AG20443 (cell line): ENCODE data around the gene BHLHE40.
A peak's percentile ranks its signal among the peaks of the same experiment; 100 is the strongest.

Source experiments
- DNase-seq: peaks from one replicate; pipeline ENCODE4 v3.0.0; 2012; ENCODE audit warnings: low spot score, mixed read lengths

Gene BHLHE40

DNA sequence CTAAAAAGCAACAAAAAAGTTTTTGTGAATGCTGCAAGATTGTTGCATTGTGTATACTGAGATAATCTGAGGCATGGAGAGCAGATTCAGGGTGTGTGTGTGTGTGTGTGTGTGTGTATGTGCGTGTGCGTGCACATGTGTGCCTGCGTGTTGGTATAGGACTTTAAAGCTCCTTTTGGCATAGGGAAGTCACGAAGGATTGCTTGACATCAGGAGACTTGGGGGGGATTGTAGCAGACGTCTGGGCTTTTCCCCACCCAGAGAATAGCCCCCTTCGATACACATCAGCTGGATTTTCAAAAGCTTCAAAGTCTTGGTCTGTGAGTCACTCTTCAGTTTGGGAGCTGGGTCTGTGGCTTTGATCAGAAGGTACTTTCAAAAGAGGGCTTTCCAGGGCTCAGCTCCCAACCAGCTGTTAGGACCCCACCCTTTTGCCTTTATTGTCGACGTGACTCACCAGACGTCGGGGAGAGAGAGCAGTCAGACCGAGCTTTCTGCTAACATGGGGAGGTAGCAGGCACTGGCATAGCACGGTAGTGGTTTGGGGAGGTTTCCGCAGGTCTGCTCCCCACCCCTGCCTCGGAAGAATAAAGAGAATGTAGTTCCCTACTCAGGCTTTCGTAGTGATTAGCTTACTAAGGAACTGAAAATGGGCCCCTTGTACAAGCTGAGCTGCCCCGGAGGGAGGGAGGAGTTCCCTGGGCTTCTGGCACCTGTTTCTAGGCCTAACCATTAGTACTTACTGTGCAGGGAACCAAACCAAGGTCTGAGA is 4.7 kb downstream of the BHLHE40 start:
- peak; percentile 59 for DNase-seq

- no peak for DNase-seq
These were observed 5.3 kb downstream of the BHLHE40 start for GRCh38 chr3:4984511-4984864.

DNA sequence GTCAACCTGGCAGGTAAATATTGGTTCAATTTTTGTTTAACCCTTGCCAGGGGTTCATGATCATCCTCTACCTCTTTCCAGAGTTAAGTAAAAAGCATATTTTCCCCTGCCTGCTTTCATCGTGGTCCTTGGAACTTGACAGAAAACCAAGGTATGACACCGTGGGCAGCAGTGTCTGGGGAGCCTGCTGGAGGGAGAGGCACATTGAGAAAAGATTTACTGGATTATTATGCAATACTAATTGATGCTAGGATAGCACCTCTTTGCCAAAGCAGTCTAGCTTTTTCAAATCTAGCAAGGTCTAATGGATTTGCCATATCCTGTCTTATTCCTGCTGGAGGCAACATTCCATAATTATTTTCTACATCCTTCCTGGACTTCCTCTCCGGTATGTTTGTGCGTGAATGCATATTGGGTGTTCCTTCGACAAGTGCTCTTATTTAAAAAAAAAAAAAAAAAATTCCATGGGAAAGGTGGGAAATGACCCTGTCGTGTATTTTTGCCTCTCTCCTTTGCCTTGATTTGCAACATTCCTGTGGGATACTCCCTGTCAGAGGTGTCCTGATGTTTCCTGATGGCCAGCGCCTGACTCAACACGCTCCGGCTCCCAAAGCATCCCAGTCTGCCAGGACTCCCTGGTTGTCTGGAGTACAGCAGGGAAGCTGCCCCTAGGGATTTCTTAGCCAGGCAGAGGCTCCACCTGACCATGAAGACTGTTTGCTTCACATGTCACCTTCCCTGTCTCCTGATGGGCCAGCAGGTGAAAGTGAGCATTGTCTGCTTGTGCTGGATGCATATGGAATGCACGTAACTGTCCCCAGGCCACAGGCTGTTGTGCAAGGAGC is 6.3 kb downstream of the BHLHE40 start:
- DNase-seq = no peak

DNA sequence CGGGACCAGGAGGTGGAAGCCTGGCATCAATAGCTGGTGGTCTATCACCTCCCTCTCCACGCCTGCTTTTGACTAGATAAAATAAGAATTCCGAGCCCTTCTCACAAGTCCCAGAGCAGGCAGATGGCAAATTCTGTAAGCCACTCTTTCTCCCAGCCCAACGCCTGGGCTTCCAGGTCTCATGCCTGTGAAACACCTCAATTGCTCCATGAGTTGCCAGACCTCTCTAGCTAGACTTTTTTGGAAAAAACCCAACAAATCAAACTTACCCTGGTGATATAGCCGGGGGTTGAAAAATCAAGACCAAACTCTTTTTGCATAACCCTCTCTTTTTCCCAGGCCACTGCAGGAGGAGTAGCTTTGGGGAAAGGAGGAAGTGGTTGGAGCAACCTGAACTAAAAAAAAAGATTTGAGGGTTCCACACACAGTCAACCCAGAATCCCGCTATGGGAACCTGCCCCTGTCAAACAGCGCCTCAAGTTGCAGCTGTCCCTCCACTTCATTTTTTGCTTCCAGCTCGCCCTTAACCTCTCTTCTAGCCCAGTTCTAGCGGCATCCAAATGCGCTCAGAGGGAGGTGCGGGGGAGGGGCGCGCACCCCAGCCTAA is 7.0 kb downstream of the BHLHE40 start:
- no peak for DNase-seq

DNA sequence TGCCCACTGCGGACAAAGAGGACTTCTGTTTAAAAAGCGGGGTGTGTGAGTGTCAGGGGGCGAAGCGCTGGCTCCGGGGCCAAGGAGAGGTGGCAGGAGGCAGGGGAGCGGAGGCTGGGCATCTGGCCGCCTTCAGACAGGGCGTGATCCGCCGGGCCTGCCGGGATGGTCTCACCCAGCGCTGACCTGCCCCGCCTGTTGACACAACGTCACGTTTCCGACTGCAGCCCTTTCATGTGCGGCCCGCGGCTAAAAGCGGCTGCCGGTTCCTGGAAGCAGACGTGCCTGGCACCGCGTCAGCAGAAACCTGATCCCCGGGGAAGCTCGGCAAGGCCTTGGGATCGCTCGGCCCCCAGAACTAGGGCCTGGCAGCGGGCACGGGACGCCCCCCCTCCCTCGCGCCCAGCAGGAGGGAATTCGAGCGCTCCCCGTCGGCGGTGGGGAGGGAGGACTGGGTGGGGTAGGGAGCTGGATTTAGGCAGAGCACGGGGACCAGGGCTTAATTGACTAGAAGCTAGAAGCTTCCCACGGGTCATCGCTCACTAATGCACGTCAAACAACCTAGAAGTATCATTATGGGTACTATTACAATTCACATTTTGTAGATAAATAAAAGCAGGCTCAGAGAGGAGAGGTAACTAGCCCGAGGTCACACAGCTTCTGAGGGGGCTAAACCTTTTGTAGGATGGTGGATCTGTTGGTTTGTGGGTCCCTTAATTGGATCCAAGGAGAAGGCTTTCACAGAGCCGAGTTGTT is 7.7 kb downstream of the BHLHE40 start:
- DNase-seq = peak; percentile 92

GRCh38 chr3:4987538-4988296 is 8.5 kb downstream of the BHLHE40 start:
- no peak for DNase-seq

DNA sequence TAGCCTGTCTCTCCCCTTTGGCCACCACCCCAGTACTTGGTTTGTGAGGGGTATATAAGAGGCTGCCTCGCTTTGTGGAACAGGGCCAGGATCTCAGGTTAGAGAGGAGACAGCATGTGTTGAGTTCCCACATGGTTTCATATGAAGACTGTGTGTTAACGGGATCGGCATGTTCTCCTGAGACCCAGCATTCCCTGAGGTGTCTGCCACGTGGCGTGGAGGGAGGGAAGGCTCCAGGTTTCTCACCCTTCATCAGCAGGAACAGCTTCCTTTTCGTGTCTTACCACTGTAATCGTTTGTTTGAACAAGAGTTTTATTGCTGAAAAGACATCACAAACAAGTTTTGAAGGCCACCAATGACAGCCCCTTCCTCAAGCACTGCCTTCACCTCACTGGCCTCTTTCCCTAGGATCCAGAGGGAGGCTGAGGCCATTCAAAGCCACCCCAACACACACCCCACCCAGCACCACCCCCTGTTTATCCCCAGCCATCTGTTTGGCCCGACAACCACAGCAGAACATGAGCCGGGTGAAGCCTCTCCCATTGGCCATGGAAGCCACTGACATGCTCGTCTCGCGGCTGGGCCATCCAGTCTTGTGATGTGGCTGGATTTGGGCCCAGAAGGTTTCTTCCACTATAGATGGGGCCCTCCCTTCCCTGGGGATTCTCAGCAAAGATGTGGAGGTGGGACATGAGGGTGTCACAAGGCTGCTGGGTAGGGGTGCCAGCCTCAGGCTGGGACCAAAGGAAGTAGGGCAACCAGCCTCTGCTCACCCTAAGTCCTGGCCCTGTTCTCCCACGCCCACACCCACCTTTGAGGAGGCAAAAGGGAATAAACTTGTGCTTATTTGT is 10.0 kb downstream of the BHLHE40 start:
- no peak for DNase-seq

DNA sequence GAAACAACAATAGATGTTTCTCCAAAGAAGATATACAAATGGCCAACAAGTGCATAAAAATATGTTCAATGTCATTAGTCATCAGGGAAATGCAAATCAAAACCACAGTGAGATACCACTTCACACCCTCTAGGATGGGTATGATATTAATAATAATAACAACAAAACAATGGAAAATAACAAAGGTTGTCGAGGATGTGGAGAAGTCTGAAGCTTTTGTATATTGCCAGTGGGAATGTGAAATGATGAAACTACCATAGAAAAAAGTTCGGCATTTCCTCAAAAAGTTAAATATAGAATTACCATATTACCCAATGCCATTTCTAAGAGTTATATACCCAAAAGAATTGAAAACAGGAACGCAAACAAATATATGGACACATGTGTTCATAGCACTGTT is 10.8 kb downstream of the BHLHE40 start:
- DNase-seq = no peak

DNA sequence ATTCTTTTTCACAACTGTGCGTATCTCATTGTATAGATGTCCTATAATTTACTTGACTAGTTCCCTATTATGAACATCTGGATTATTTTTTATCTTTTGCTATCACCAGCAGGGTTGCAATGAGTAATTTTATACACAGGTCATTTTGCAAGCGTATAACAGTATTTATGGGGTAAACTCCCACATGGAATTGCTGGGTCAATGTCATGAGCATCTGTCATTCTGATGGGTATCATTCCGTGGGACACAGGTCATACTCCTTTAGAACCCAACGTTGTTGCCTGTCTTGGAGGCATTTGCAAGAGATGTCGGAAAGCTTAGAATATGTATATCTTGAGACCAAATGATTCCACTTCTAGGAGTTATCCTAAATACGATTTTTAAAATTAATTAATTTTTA is 12.9 kb downstream of the BHLHE40 start:
- DNase-seq = no peak

DNA sequence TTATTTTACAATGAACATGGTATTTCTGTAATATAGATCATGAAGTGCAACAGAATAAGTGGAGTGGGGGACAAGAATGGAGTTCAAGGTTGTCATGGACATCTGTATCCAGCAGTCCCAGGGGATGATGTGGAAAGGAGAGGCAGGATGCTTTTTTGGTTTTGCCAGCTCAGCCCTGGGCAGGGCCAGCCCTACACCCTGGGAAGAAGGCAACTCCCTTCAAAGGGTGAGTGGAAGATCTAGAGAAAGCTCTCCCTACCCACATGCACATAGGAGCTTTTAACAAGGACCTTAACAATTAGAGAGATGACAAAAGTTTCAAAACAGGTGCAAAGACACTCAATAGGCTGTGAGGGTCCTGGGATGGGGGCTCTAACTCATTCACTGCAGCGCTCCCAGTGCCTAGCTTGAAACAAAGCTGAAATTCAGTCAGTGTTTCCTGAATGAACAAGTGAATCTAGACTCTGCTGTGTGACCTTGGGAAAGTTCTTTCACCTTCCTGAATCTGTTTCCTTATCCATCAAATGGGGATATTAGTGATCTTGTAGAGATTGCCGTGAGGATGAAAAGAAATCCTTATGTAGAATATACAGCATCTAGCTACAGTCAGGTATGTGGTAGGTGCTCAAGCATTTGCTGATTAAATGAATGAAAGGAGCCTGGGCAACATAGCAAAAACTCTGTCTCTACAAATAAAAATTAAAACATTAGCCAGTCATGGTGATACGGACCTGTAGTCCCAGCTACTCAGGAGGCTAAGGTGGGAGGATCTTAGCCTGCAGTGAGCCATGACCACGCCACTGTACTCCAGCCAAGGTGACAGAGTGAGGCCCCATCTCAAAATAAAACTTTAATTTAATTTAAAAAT is 14.3 kb downstream of the BHLHE40 start:
- DNase-seq = no peak

DNA sequence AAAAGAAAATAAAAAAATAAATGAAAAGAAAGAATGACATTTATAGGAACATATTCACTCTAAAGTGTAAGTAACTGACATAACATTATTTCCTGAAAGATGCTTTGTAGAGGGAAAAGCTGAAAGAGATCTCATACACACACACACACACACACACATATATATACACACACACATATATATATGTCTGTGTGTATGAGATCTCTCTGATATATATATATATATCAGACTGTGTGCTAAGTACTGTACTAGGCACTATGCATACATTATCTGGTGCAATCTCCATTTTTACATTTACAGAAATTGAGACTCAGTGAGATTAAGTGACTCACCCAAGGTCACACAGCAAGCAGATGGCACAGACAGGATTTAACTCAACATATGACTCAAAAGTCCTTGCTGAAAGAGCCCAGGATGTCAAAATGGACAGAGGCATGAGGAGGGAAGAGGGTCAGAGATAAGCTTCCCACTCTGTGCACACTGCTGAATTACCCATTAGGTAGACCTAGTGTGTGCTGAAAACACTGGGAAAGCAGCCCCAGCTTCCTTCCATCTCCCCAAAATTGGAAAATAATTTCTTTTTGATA is 15.0 kb downstream of the BHLHE40 start:
- no peak for DNase-seq

- DNase-seq = peak; percentile 90
These were observed 15.7 kb downstream of the BHLHE40 start for GRCh38 chr3:4994823-4995499.

- peak; percentile 45 for DNase-seq
These were observed 16.3 kb downstream of the BHLHE40 start for GRCh38 chr3:4995500-4996053.

DNA sequence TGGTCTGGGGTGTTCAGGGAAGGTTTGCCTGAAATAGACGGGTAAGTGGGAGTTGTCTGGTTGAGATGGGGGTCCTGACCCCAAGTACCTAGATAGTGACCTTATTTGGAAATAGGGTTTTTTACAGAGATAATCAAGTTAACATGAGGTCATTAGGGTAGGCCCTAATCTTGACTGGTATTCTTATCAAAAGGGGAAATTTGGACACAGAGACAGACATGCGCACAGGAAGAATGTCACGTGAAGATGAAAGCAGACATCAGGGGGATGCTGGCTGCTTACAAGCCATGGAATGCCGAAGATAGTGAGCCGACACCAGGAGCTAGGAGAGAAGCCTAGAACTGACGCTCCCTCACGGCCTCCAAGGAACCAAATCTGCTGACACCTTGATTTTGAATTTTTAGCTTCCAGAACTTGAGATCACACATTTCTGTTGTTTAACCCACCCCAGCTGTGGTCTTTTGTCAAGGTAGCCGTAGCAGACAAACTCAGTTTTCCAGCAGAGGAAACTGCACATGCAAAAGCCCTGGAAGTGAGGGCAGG is 17.1 kb downstream of the BHLHE40 start:
- DNase-seq = no peak

GRCh38 chr3:4996771-4997291 is 17.6 kb downstream of the BHLHE40 start:
- DNase-seq = no peak

DNA sequence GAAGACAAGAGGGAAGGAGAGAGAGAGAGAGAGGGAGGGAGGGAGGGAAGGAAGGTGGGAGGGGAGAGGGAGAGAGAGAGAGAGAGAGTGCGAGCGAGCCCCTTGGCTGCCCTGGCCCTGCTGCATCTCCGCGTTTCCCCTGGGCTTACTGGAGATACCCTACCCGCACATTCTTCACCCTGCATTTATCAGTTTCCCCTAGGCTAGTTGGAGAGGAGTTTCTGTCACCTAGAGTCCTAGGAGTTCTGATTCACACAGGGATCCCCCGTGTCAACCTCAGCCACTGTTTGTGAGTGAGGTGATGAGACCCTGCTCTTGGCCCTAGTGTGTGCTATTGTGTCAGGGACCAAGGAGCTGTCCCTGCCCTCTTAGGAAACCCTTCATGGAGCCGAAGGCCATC is 18.7 kb downstream of the BHLHE40 start:
- DNase-seq = no peak

GRCh38 chr3:4999531-5000184 is 20.4 kb downstream of the BHLHE40 start:
- DNase-seq = no peak
